HEK293 (cell line): ENCODE results near the gene CXorf38.
"Not testable (repeated sequence)": the region's sequence is repeated elsewhere in the genome, so short reads cannot be mapped to it uniquely, and the experiment has no call there.

Source experiments
- CTCF ChIA-PET: fragments of 350-600 bp; formaldehyde crosslinking; extraction: SDS; loops from one replicate; lab custom pipeline; 2021; ENCODE audit warnings: antibody characterized with exemption; lab: Yijun Ruan, JAX
- POLR2A ChIA-PET: fragments of 300-600 bp; formaldehyde crosslinking; extraction: SDS; loops from one replicate; lab custom pipeline; 2020; ENCODE audit warnings: antibody characterized with exemption, inconsistent platforms; lab: Yijun Ruan, JAX
- H3K27ac ChIP-seq: fragments of 200-500 bp; sonication (Bioruptor generic); 2 replicates; pipeline ENCODE4 v1.5.1; 2014; ENCODE audit warnings: low read depth, low read length, control low read depth, inconsistent platforms; ENCODE audit errors: extremely low read depth
- H3K36me3 ChIP-seq, 2 experiments: fragments of 200-500 bp in 1 of 2; sonication (Bioruptor generic) in 1 of 2; 1 replicate in 1 of 2; 2 replicates in 1 of 2; pipeline ENCODE4 v1.5.1; 2014 to 2017; ENCODE audit warnings: inconsistent platforms in 2 of 2, low read length in 2 of 2; ENCODE audit not compliant: control insufficient read depth in 2 of 2, insufficient read depth in 1 of 2
- H3K4me1 ChIP-seq: fragments of 200-500 bp; sonication (Bioruptor generic); 2 replicates; pipeline ENCODE4 v1.5.1; 2014; ENCODE audit warnings: mild to moderate bottlenecking, low read length, inconsistent platforms; ENCODE audit not compliant: control insufficient read depth, insufficient read depth
- H3K4me3 ChIP-seq: 2 replicates; pipeline ENCODE4 v1.5.1; 2011; ENCODE audit warnings: low read depth, mild to moderate bottlenecking, control low read depth, low read length, moderate library complexity
- H3K9me3 ChIP-seq: fragments of 200-500 bp; sonication (Bioruptor generic); 2 replicates; pipeline ENCODE4 v1.5.1; 2014; ENCODE audit warnings: low read depth, low read length, inconsistent platforms; ENCODE audit not compliant: control insufficient read depth, insufficient read depth
- GLI4 ChIP-seq: fragments of 450-650 bp; formaldehyde crosslinking; IDR thresholded peaks from 2 replicates; pipeline ENCODE4 v1.5.1; 2016; ENCODE audit warnings: missing biosample characterization, missing genetic modification characterization
- PRDM6 ChIP-seq: fragments of 450-650 bp; formaldehyde crosslinking; IDR thresholded peaks from 2 replicates; pipeline ENCODE4 v1.5.1; 2017; ENCODE audit warnings: missing biosample characterization, missing genetic modification characterization
- ZBTB20 ChIP-seq: fragments of 450-650 bp; formaldehyde crosslinking; IDR thresholded peaks from 2 replicates; pipeline ENCODE4 v1.5.1; 2016; ENCODE audit warnings: missing biosample characterization, missing genetic modification characterization
- ZBTB7A ChIP-seq: fragments of 450-650 bp; formaldehyde crosslinking; IDR thresholded peaks from 2 replicates; pipeline ENCODE4 v1.5.1; 2016; ENCODE audit warnings: low read depth, missing biosample characterization, missing genetic modification characterization
- ZFP3 ChIP-seq: fragments of 450-650 bp; formaldehyde crosslinking; IDR thresholded peaks from 2 replicates; pipeline ENCODE4 v1.5.1; 2016; ENCODE audit warnings: low read depth, missing biosample characterization, missing genetic modification characterization
- ZNF112 ChIP-seq: fragments of 450-650 bp; formaldehyde crosslinking; IDR thresholded peaks from 2 replicates; pipeline ENCODE4 v1.5.0; 2017; ENCODE audit warnings: missing biosample characterization, missing genetic modification characterization
- ZNF114 ChIP-seq: fragments of 450-650 bp; formaldehyde crosslinking; IDR thresholded peaks from 2 replicates; pipeline ENCODE4 v1.5.0; 2017; ENCODE audit warnings: missing biosample characterization, missing genetic modification characterization
- ZNF324 ChIP-seq: fragments of 450-650 bp; formaldehyde crosslinking; IDR thresholded peaks from 2 replicates; pipeline ENCODE4 v1.5.1; 2016; ENCODE audit warnings: missing biosample characterization, missing genetic modification characterization
- ZNF335 ChIP-seq: fragments of 450-650 bp; formaldehyde crosslinking; conservative IDR thresholded peaks from 2 replicates; pipeline ENCODE4 v1.5.1; 2016; ENCODE audit warnings: missing biosample characterization, missing genetic modification characterization
- ZNF350 ChIP-seq: fragments of 450-650 bp; formaldehyde crosslinking; IDR thresholded peaks from 2 replicates; pipeline ENCODE4 v1.5.0; 2017; ENCODE audit warnings: missing biosample characterization, mild to moderate bottlenecking, missing genetic modification characterization
- ZNF488 ChIP-seq: fragments of 450-650 bp; formaldehyde crosslinking; IDR thresholded peaks from 2 replicates; pipeline ENCODE4 v1.5.1; 2016; ENCODE audit warnings: missing biosample characterization, missing genetic modification characterization
- ZNF514 ChIP-seq: fragments of 450-650 bp; formaldehyde crosslinking; IDR thresholded peaks from 2 replicates; pipeline ENCODE4 v1.5.1; 2016; ENCODE audit warnings: missing biosample characterization, missing genetic modification characterization
- ZNF521 ChIP-seq: fragments of 450-650 bp; formaldehyde crosslinking; IDR thresholded peaks from 2 replicates; pipeline ENCODE4 v1.5.1; 2017; ENCODE audit warnings: missing biosample characterization, mild to moderate bottlenecking, missing genetic modification characterization
- ZNF664 ChIP-seq: fragments of 450-650 bp; formaldehyde crosslinking; IDR thresholded peaks from 2 replicates; pipeline ENCODE4 v1.5.1; 2016; ENCODE audit warnings: missing biosample characterization, missing genetic modification characterization
- ZNF704 ChIP-seq: fragments of 450-650 bp; formaldehyde crosslinking; IDR thresholded peaks from 2 replicates; pipeline ENCODE4 v1.5.1; 2016; ENCODE audit warnings: missing biosample characterization, missing genetic modification characterization
- ZNF777 ChIP-seq: fragments of 450-650 bp; formaldehyde crosslinking; IDR thresholded peaks from 2 replicates; pipeline ENCODE4 v1.5.1; 2017; ENCODE audit warnings: missing biosample characterization, missing genetic modification characterization, borderline replicate concordance
- ZNF792 ChIP-seq: fragments of 450-650 bp; formaldehyde crosslinking; IDR thresholded peaks from 2 replicates; pipeline ENCODE4 v1.5.1; 2016; ENCODE audit warnings: missing biosample characterization, missing genetic modification characterization
- ZSCAN23 ChIP-seq: fragments of 450-650 bp; formaldehyde crosslinking; IDR thresholded peaks from 2 replicates; pipeline ENCODE4 v1.5.1; 2016; ENCODE audit warnings: missing biosample characterization, missing genetic modification characterization
- TF ChIP-seq, protein P1 (sequence below): fragments of 450-650 bp; formaldehyde crosslinking; IDR thresholded peaks from 2 replicates; pipeline ENCODE4 v1.5.1; 2017; ENCODE audit warnings: missing biosample characterization, missing genetic modification characterization
- TF ChIP-seq, protein P2 (sequence below): fragments of 450-650 bp; formaldehyde crosslinking; IDR thresholded peaks from 2 replicates; pipeline ENCODE4 v1.5.1; 2016; ENCODE audit warnings: missing biosample characterization, missing genetic modification characterization

Gene CXorf38

DNA sequence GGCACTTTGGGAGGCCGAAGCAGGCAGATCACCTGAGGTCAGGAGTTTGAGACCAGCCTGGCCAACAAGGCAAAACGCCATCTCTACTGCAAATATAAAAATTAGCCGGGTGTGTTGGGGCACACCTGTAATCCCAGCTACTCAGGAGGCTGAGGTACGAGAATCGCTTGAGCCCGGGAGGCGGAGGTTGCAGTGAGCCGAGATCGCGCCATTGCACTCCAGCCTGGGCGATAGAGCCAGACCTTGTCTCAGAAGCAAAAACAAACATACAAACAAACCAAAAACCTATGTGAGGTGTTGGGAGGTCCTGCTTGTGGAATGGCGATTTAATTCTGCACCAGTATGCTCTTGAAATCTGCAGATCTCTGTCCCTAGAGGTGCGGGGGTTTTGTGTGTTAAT lies 65.2 kb downstream of the CXorf38 start:
- H3K36me3 ChIP-seq, H3K9me3 ChIP-seq, H3K27ac ChIP-seq, H3K4me1 ChIP-seq, POLR2A ChIA-PET, H3K4me3 ChIP-seq: not testable (repeated sequence)
- CTCF ChIA-PET: interaction anchor here (0.9 kb wide), 1 partner anchor 56 kb away, joined by 3 read pairs; no protein-coding TSS in a partner anchor
- TF ChIP-seq, protein P1, sequence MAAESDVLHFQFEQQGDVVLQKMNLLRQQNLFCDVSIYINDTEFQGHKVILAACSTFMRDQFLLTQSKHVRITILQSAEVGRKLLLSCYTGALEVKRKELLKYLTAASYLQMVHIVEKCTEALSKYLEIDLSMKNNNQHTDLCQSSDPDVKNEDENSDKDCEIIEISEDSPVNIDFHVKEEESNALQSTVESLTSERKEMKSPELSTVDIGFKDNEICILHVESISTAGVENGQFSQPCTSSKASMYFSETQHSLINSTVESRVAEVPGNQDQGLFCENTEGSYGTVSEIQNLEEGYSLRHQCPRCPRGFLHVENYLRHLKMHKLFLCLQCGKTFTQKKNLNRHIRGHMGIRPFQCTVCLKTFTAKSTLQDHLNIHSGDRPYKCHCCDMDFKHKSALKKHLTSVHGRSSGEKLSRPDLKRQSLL (tag by site-specific recombination): peak; percentile 71; the same call in 1 of the 2 replicates

GRCh38 chrX:40581336-40581920 lies 65.9 kb downstream of the CXorf38 start:
- peak overlapping the region; percentile 22; the same call in 1 of the 2 replicates for H3K27ac ChIP-seq
- ChIA-PET CTCF (interaction anchor here (0.9 kb wide), 1 partner anchor 57 kb away, joined by 3 read pairs; no protein-coding TSS in a partner anchor), POLR2A (interaction anchor here (1.2 kb wide), 1 partner anchor 51 kb away, joined by 3 read pairs; no protein-coding TSS in a partner anchor)

GRCh38 chrX:40580537-40581335 lies 66.6 kb downstream of the CXorf38 start, which contains the start of gene ATP6AP2:
Gene ATP6AP2 (plus strand): TSS chrX:40580970. CDS start chrX:40581066, 96 bp downstream.
- peak within 1 kb of the TSS; percentile 50; the same call in 1 of the 2 replicates for H3K27ac ChIP-seq
- no peaks in the 10 kb centered on the region for H3K9me3 ChIP-seq
- H3K4me3 ChIP-seq: peak within 1 kb of the TSS; percentile 82
- H3K36me3 ChIP-seq: no peaks in the 10 kb centered on the region
- POLR2A ChIA-PET: interaction anchor here (0.6 to 1.2 kb wide), 4 partner anchors 9 to 66 kb away, joined by 3 to 5 read pairs (median 3); partner anchors contain the start of gene CXorf38
- CTCF ChIA-PET: interaction anchor here (0.9 kb wide), 1 partner anchor 58 kb away, joined by 3 read pairs; no protein-coding TSS in a partner anchor
- H3K4me1 ChIP-seq: 0 out of 2 replicates have a peak, but pooled peaks cover 2% of the 10 kb centered on the region
- TF ChIP-seq, protein P2, sequence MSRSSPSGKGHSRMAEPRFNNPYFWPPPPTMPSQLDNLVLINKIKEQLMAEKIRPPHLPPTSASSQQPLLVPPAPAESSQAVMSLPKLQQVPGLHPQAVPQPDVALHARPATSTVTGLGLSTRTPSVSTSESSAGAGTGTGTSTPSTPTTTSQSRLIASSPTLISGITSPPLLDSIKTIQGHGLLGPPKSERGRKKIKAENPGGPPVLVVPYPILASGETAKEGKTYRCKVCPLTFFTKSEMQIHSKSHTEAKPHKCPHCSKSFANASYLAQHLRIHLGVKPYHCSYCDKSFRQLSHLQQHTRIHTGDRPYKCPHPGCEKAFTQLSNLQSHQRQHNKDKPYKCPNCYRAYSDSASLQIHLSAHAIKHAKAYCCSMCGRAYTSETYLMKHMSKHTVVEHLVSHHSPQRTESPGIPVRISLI: no peak
- TF ChIP-seq ZNF704 (tag by site-specific recombination): no peak
- peak; percentile 89 for TF ChIP-seq ZNF792
- no peak for TF ChIP-seq ZSCAN23 (tag by site-specific recombination)
- no peak for TF ChIP-seq GLI4
- TF ChIP-seq ZNF114: no peak
- no peak for TF ChIP-seq ZFP3 (tag by site-specific recombination)
- peak; percentile 98 for TF ChIP-seq ZBTB20 (tag by site-specific recombination)
- TF ChIP-seq ZNF350: no peak
- TF ChIP-seq ZNF324 (tag by site-specific recombination): no peak
- no peak for TF ChIP-seq ZNF112 (tag by site-specific recombination)
- TF ChIP-seq ZNF335 (tag by site-specific recombination): peak; percentile 75
- no peak for TF ChIP-seq ZNF488 (tag by site-specific recombination)
- no peak for TF ChIP-seq ZNF521 (tag by site-specific recombination)
- no peak for TF ChIP-seq ZNF514 (tag by site-specific recombination)
- TF ChIP-seq ZNF777 (tag by site-specific recombination): no peak

More at GRCh38 chrX:40581336-40581920, 65.9 kb downstream of the CXorf38 start:
- Histone ChIP-seq H3K9me3 (no peaks in the 10 kb centered on the region), H3K4me1 (0 out of 2 replicates have a peak, but pooled peaks cover 2% of the 10 kb centered on the region), H3K36me3 (no peaks in the 10 kb centered on the region), H3K4me3 (peak overlapping the region; percentile 82)
- TF ChIP-seq ZBTB7A (tag by site-specific recombination): no peak
- TF ChIP-seq PRDM6 (tag by site-specific recombination): no peak
- TF ChIP-seq ZNF335 (tag by site-specific recombination): peak; percentile 49
- TF ChIP-seq ZNF664 (tag by site-specific recombination): no peak
